GM12865 (cell line): ENCODE measurements around the gene SSU72.

Experiments
- DNase-seq: peaks from one replicate; pipeline ENCODE4 v3.0.0; 2010; ENCODE audit warnings: low read depth
- H3K4me3 ChIP-seq: 2 replicates; pipeline ENCODE4 v1.5.1; 2011; ENCODE audit warnings: mild to moderate bottlenecking, low read depth, low read length, control low read depth
- TF ChIP-seq, protein P1 (sequence below): IDR thresholded peaks from 2 replicates; pipeline ENCODE4 v1.5.1; 2011; ENCODE audit warnings: low read length, control low read depth, low read depth, inconsistent platforms; ENCODE audit not compliant: insufficient read depth; ENCODE audit errors: missing control alignments

The SSU72 gene

DNA sequence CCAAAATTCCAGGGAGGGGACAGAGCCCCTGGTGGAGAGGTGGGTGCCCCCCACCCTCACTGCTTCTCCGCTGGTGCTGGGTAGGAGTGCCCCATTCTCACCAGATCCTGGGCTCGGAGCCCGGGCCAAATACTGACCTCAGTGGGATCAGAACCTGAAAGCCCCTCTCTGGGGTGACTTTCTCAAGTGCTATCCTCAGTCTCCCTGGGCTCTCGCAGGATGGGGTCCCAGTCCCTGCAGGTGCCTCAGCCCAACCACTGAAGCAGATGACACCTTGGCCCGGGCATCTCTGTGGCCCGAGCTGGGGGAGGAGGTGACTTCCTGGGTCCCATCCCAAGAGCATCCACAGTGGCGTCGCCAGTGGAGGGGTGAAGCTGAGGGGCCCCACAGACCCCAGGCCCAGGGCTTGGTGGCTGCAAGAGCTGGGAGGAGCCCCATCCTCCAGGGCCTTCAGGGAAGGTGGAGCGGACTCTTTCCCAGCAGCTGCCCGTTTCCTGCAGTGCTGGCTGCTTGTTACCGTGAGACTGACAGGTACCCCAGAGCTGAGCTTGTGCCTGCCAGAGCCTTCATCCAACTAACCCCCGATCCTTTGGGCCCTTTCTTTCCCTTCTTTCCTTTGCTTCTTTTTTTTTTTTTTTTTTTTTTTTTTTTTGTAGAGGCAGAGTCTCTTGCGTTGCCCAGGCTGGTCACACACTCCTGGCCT lies 29.2 kb upstream of the SSU72 start:
- H3K4me3 ChIP-seq: no peak overlapping the region
- no peak for DNase-seq
- TF ChIP-seq, protein P1, sequence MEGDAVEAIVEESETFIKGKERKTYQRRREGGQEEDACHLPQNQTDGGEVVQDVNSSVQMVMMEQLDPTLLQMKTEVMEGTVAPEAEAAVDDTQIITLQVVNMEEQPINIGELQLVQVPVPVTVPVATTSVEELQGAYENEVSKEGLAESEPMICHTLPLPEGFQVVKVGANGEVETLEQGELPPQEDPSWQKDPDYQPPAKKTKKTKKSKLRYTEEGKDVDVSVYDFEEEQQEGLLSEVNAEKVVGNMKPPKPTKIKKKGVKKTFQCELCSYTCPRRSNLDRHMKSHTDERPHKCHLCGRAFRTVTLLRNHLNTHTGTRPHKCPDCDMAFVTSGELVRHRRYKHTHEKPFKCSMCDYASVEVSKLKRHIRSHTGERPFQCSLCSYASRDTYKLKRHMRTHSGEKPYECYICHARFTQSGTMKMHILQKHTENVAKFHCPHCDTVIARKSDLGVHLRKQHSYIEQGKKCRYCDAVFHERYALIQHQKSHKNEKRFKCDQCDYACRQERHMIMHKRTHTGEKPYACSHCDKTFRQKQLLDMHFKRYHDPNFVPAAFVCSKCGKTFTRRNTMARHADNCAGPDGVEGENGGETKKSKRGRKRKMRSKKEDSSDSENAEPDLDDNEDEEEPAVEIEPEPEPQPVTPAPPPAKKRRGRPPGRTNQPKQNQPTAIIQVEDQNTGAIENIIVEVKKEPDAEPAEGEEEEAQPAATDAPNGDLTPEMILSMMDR: no peak

DNA sequence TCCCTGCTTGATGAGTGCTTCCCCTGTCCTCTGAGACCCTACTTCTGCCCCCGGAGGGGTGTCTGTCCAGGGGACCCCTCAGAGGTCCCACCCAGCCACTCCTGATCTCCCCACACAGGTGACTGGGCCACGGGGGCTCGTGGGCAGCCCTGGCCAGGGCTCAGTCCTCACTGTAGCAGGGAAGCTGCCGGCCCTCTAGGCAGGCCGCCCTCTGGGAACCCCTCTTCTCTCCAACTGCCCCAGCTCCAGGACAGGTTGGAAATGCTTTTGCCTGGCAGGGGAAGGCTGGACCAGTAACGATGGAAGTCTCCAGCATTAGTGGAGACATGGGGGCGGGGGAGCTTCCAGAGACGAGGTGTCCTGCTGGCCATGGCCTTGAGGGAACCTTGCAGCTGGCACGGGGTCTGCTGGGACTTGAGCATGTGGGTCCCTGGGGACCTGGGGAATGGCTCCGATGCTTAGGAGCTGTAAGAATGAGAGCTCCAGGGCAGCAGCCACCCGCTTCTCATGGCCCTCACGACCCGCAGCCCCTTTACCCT lies 28.4 kb upstream of the SSU72 start:
- TF ChIP-seq, protein P1: no peak
- H3K4me3 ChIP-seq: no peak overlapping the region
- no peak for DNase-seq

DNA sequence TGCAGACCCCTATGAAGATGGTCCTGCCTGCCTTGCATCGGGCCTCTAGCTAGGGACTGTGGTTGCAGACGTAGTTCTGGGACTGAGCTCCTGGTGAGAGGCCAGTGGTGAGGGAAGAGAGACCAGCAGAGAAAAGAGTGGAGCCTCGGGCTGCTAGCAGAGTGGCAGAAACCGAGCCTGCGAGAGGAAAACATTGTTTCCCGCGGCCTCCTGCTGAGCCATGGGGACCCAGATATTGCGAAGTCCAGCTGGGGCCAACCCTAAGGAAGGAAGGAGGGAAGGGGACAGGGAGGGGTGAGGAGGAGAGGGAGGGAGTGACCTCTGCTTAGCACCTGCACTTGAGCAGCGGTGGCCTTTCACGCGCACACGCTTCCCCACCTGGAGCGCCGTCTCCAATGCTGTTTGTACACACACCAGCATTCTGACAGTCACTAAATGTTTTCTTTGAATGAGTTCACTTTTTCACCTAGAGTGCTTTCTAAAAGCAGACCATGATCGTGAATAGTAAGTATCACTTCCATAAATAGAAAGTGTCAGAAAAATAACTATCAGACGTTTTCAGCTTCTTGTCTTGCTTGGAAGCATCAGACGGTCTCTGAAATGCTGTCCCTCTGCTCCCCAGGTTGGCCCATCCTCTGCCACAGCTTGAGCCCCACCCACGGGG lies 27.8 kb upstream of the SSU72 start:
- TF ChIP-seq, protein P1: no peak
- H3K4me3 ChIP-seq: no peak overlapping the region; the same call in 1 of the 2 replicates
- peak; percentile 68 for DNase-seq

DNA sequence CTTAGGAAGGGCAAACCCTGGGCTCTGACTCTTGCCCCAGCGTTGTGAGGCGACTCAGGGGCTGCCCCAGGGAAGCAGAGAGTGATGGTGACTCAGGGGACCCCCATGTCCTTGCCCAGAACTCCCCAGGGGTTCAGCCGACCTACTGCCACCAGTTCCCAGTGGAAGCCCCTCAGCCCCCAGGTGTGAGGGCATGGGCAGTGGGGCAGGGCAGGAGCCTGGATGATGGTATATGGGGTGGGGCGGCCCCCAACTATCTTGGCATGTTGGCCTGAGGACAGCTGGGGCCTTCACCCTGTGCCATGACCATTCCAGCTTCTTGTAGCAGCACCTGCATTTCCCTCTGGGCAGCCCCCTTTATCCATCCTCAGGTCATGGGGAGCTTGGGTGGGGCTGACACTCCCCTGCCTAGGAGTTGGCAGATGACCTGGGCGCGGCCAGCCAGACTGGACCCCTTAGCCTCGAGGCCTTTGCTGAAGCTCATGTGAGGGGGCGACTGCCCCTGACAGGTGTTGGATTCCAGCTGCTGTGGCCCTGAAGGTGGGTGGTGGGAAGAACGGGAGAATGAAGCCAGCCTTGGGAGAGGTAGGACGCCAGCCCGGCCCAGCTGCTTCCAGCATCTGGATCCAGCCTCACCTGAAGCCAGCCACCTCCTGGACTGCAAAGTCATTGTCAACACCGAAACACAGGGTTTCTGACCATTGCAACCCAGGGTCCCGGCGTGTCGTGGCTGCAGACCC lies 27.1 kb upstream of the SSU72 start:
- no peak for DNase-seq
- TF ChIP-seq, protein P1: no peak
- no peak overlapping the region for H3K4me3 ChIP-seq

DNA sequence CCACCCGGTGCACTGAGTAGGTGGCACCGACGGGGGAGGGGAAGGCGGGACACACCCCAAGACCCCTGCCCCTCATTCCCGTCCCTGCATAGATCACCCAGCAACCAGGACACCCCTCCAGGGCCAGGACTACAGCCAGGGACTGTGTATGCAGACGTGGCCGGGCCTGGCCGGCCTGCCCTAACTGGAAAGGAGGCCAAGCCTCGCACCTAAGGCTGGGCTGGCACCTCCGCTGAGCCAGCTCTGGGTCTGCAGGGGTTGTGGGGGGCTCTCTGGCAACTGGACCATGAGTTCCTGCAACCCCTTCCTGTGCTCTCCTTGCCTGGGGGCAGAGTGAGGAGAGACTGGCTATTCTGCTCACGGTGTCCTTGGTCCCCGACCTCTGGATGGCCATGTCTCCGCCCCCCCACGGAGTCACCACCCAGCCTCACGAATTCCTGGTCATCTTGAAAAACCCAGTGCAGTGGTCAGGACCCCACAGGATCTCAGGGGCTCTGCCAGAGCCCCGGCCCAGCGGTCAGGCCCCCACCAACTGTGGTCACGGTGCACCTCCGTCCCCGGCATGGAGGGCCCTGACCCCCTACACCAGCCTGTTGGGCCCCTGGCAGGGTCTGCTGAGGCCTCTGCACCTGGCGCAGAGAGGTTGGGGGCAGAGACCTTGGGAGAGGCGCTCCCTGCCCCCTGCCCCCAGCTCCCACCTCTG lies 26.3 kb upstream of the SSU72 start:
- TF ChIP-seq, protein P1: no peak
- H3K4me3 ChIP-seq: no peak overlapping the region
- DNase-seq: no peak
